Astrocyte of the cerebellum (primary cell): ENCODE measurements around the gene MTMR12.
"Not testable (repeated sequence)": the region's sequence is repeated elsewhere in the genome, so short reads cannot be mapped to it uniquely, and the experiment has no call there.

Source experiments
- DNase-seq: peaks from one replicate; pipeline ENCODE4 v3.0.0-alpha.2; 2011; ENCODE audit warnings: low read depth
- H3K4me3 ChIP-seq: 2 replicates; pipeline ENCODE4 v1.5.1; 2011; ENCODE audit warnings: mild to moderate bottlenecking, low read depth, low read length, moderate library complexity
- in situ Hi-C: cut with HindIII; loops from 2 replicates; pipeline ENCODE4 v1.10.0; 2017; ENCODE audit warnings: low sequenced_read_pairs
- TF ChIP-seq, protein P1 (sequence below): IDR thresholded peaks from 2 replicates; pipeline ENCODE4 v1.5.1; 2012; ENCODE audit warnings: low read length, low read depth, moderate library complexity, mild to moderate bottlenecking; ENCODE audit errors: missing control alignments

Gene MTMR12

DNA sequence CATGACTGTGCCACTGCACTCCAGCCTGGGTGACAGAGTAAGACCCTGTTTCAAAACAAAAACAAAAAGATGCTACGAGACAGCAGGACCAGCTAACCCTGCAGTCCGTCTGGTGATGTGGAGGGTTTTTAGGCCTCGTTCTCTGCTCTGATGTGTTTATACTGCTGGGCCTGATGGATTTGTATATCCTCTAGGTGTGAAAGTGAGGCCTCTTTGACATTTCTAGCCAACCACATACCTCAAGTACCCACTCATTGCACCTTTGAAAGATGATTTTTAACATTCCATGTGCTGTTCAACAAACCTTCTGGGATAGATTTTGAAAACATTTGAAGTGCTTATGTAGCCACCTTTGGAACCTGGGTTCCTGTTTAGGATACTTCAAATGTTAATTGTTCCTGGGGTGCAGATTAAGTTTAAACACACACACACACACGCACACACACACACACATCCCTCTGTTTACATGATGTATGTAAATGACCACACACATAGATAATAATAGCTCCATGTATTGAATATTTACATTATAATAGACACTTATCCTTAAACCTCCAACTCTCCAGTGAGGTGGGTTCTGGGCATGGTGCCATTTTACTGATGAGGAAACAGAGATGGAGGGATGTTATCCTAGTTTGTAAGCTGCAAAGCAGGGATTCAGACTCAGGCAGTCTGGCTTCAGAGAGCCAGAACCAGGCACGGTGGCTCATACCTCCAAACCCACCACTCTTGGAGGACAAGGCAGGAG is 89.8 kb downstream of the MTMR12 start:
- DNase-seq = no peak
- TF ChIP-seq, protein P1, sequence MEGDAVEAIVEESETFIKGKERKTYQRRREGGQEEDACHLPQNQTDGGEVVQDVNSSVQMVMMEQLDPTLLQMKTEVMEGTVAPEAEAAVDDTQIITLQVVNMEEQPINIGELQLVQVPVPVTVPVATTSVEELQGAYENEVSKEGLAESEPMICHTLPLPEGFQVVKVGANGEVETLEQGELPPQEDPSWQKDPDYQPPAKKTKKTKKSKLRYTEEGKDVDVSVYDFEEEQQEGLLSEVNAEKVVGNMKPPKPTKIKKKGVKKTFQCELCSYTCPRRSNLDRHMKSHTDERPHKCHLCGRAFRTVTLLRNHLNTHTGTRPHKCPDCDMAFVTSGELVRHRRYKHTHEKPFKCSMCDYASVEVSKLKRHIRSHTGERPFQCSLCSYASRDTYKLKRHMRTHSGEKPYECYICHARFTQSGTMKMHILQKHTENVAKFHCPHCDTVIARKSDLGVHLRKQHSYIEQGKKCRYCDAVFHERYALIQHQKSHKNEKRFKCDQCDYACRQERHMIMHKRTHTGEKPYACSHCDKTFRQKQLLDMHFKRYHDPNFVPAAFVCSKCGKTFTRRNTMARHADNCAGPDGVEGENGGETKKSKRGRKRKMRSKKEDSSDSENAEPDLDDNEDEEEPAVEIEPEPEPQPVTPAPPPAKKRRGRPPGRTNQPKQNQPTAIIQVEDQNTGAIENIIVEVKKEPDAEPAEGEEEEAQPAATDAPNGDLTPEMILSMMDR = no peak
- in situ Hi-C loops = no loop called here
- no peak overlapping the region for H3K4me3 ChIP-seq

- no peak for DNase-seq
- in situ Hi-C loops = no loop called here
- H3K4me3 ChIP-seq = no peak overlapping the region
- TF ChIP-seq, protein P1 = no peak
These were observed 94.8 kb downstream of the MTMR12 start for GRCh38 chr5:32217886-32218396.

DNA sequence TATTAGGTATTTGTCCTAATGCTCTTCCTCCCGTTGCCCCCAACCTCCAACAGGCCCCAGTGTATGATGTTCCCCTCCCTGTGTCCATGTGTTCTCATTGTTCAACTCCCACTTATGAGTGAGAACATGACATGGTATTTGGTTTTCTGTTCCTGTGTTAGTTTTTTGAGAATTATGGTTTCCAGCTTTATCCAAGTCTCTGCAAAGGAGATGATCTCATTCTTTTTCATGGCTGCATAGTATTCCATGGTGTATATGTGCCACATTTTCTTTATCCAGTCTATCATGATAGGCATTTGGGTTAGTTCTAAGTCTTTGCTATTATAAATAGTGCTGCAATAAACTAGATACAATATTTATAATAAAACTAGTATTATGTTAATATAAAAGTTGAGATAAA is 98.4 kb downstream of the MTMR12 start:
- in situ Hi-C loops, H3K4me3 ChIP-seq, DNase-seq: not testable (repeated sequence)

DNA sequence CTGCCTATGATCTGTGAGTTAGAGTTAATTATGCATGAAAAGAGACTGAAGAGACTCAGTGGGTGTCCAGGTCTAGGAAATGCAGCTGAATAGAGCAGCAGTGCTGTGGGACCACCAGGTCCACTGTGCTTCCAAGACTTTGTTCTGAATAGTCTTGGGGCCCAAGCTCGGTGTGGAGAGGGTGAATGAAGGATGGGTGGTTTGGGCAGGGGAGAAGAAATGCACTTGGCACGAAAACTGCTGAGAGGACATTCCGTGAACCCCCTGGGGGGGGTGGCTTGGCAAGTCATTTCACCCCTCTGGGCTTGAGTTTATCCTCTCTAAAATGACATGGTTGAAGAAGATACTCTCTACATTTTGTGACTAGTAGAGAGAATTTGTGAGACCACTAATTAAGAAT is 102.6 kb downstream of the MTMR12 start:
- no peak overlapping the region for H3K4me3 ChIP-seq
- in situ Hi-C loops = no loop called here
- TF ChIP-seq, protein P1 = no peak
- DNase-seq = no peak

- H3K4me3 ChIP-seq, in situ Hi-C loops, DNase-seq: not testable (repeated sequence)
These were observed 103.9 kb downstream of the MTMR12 start for GRCh38 chr5:32208837-32209236.

DNA sequence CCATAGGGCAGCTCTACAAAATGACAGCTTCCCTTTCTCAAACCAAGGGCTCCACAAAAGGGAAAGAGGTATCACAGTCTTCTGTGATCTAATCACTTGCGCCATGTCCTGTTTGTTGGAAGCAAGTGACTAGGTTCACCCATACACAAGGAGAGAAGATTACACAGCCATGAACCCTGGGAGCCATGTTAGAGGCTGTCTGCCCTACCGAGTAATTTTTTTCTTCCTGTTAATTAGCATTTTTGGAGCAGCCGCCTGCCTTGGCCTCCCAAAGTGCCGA is 105.4 kb downstream of the MTMR12 start:
- DNase-seq = no peak
- no peak overlapping the region for H3K4me3 ChIP-seq
- TF ChIP-seq, protein P1 = no peak
- in situ Hi-C loops = no loop called here

DNA sequence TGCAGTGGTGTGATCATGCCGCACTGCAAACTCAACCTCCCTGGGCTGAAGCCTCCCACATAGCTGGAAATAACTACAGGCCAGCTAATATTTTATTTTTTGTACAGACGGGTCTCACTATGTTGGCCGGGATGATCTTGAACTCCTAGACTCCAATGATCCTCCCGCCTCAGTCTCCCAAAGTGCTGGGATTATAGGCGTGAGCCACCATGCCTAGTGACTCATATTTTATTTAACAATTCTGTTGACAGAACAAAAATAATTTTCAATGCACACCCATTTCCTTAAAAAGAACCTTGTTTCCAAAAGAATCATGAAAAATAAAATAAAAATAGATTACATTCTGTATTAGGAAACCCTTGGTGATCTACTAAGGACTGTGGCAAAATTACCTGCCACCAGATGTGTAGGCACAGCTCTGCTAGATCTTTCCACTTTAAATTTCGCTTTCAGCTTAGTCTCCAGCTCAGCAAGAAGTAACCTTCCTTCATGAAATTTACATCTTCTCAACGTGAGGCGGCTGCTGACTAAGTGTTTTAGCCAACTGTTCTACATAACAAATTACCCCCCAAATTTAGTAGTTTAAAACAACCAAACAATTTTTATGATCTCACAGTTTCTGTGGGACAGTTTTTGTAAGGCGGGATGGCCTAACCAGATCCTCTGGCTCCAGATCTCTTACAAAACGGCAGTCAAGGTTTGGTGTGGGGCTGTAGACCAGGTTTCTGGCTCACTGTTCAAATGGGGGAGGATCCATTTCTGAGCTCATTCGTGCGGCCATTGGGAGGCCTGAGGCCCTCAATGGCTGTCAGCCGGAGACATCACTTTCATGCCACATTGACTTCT is 106.0 kb downstream of the MTMR12 start:
- in situ Hi-C loops = no loop called here
- no peak for DNase-seq
- H3K4me3 ChIP-seq = no peak overlapping the region
- TF ChIP-seq, protein P1 = no peak
